ENCODE results near the gene SPEF2. TPM values are rescaled to one million over a fixed set of nuclear protein-coding genes. Genes with fewer than 3 reads are reported as not detected.

Gene SPEF2
- total and polyA plus RNA-seq, 8 donors = 1.5 to 25.4 (median 3.8) TPM

GRCh38 chr5:35618304-35618636, 607 bp downstream of the SPEF2 start:
- intact Hi-C loops (cut with DNase I; ENCODE audit: low total_unique reads) = loop anchor here (5.0 kb wide), 1 partner anchor 309 kb away; no protein-coding TSS in a partner anchor
- 1 to 8% (median 3%) methylated on average over 3 to 4 of the region's 4 CpGs for WGBS, 5 donors
- no peak for DNase-seq
- Histone ChIP-seq H3K36me3 (no peaks in the 10 kb centered on the region), H3K4me1 (peaks cover 0 to 17% (median 11%) of the 10 kb centered on the region in 4 donors), H3K9me3 (no peaks in the 10 kb centered on the region), H3K27ac (peak overlapping the region; percentile 10 to 66 (median 54)), H3K27me3 (no peaks in the 10 kb centered on the region), H3K4me3 (peak overlapping the region; percentile 61 to 95 (median 74))
- TF ChIP-seq POLR2A (IDR thresholded peaks at IDR 0.05) (no peak), EP300 (IDR thresholded peaks at IDR 0.05) (no peak), POLR2AphosphoS5 (IDR thresholded peaks at IDR 0.05) (no peak), CTCF (IDR thresholded peaks at IDR 0.05) (no peak)

- no peaks in the 10 kb centered on the region for H3K27me3 ChIP-seq
- WGBS, 5 donors = 52 to 76% (median 59%) methylated on average over 2 of the region's 2 CpGs
- no peak for DNase-seq
- H3K4me3 ChIP-seq = no peak overlapping the region
- no peak overlapping the region for H3K27ac ChIP-seq
- H3K4me1 ChIP-seq = peaks cover 0 to 17% (median 11%) of the 10 kb centered on the region in 4 donors
- H3K36me3 ChIP-seq = no peaks in the 10 kb centered on the region
- intact Hi-C loops (cut with DNase I; ENCODE audit: low total_unique reads) = loop anchor here (5.0 kb wide), 1 partner anchor 309 kb away; no protein-coding TSS in a partner anchor
- no peaks in the 10 kb centered on the region for H3K9me3 ChIP-seq
- no peak for TF ChIP-seq EP300 (IDR thresholded peaks at IDR 0.05)
Measured at GRCh38 chr5:35618781-35619180, 1.1 kb downstream of the SPEF2 start.

GRCh38 chr5:35622974-35623373, 5.3 kb downstream of the SPEF2 start:
- WGBS, 5 donors = 73 to 87% (median 76%) methylated on average over 3 of the region's 3 CpGs
- Histone ChIP-seq H3K9me3 (no peaks in the 10 kb centered on the region), H3K4me3 (no peak overlapping the region), H3K27ac (no peak overlapping the region), H3K27me3 (no peaks in the 10 kb centered on the region), H3K36me3 (no peaks in the 10 kb centered on the region), H3K4me1 (peaks cover 0 to 12% (median 5%) of the 10 kb centered on the region in 4 donors)
- TF ChIP-seq CTCF (IDR thresholded peaks at IDR 0.05) (no peak), POLR2AphosphoS5 (IDR thresholded peaks at IDR 0.05) (no peak), EP300 (IDR thresholded peaks at IDR 0.05) (no peak), POLR2A (IDR thresholded peaks at IDR 0.05) (no peak)
- intact Hi-C loops (cut with DNase I; ENCODE audit: low total_unique reads) = no loop called here
- no peak for DNase-seq

GRCh38 chr5:35623991-35624390, 6.3 kb downstream of the SPEF2 start:
- no peaks in the 10 kb centered on the region for H3K27me3 ChIP-seq
- peaks cover 0 to 6% (median 6%) of the 10 kb centered on the region in 4 donors for H3K36me3 ChIP-seq
- no peak for DNase-seq
- H3K27ac ChIP-seq = no peak overlapping the region
- intact Hi-C loops (cut with DNase I; ENCODE audit: low total_unique reads) = no loop called here
- no peak overlapping the region for H3K4me3 ChIP-seq
- no peak for TF ChIP-seq CTCF (IDR thresholded peaks at IDR 0.05)
- TF ChIP-seq POLR2AphosphoS5 (IDR thresholded peaks at IDR 0.05) = no peak
- no peak for TF ChIP-seq POLR2A (IDR thresholded peaks at IDR 0.05)
- TF ChIP-seq EP300 (IDR thresholded peaks at IDR 0.05) = no peak
- H3K9me3 ChIP-seq = no peaks in the 10 kb centered on the region
- peaks cover 0 to 5% (median under 1%) of the 10 kb centered on the region in 4 donors for H3K4me1 ChIP-seq

DNA sequence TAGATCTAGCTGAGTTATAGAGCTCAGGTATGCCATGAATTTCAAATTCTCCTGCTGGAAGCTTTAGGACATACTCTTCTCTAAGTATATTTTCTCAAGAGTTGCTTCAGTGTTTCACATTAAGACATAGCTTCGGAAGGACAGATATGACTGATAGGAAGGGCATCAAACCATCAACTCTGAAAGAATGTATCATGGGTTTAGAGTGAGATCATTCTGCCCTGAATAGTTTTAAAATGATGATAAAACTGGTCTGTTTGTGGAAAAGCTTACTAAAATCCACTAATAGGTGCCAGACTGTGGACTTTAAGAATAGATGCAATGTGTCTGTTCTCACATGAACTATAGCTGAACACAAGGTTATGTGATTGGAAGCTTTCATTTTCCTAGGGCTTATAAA, 8.4 kb downstream of the SPEF2 start:
- WGBS, 5 donors = 75 to 93% (median 91%) methylated on average over 1 of the region's 1 CpG
- no peak for TF ChIP-seq POLR2AphosphoS5 (IDR thresholded peaks at IDR 0.05)
- no peak for TF ChIP-seq CTCF (IDR thresholded peaks at IDR 0.05)
- no peak for TF ChIP-seq POLR2A (IDR thresholded peaks at IDR 0.05)
- TF ChIP-seq EP300 (IDR thresholded peaks at IDR 0.05) = no peak

More for the DNA sequence above, 8.4 kb downstream of the SPEF2 start:
- no peak overlapping the region for H3K4me3 ChIP-seq
- H3K27me3 ChIP-seq = no peaks in the 10 kb centered on the region
- DNase-seq = no peak
- no peaks in the 10 kb centered on the region for H3K9me3 ChIP-seq
- H3K4me1 ChIP-seq = no peaks in the 10 kb centered on the region
- H3K27ac ChIP-seq = no peak overlapping the region
- intact Hi-C loops (cut with DNase I; ENCODE audit: low total_unique reads) = no loop called here
- H3K36me3 ChIP-seq = peaks cover 1 to 27% (median 24%) of the 10 kb centered on the region in 4 donors
